PC-9 (cell line): Measurements from ENCODE around the gene ABHD16A.

ENCODE experiments used
- EZH2 ChIP-seq: fragments of 200-600 bp; sonication (generic); IDR thresholded peaks from 2 replicates; pipeline ENCODE4 v1.8.0; 2017; ENCODE audit warnings: antibody characterized with exemption, low read depth
- TF ChIP-seq, protein P1 (sequence below): fragments of 200-600 bp; sonication (generic); conservative IDR thresholded peaks from 2 replicates; pipeline ENCODE4 v1.6.1; 2017; ENCODE audit warnings: mixed run types, antibody characterized with exemption, mild to moderate bottlenecking, moderate library complexity

DNA sequence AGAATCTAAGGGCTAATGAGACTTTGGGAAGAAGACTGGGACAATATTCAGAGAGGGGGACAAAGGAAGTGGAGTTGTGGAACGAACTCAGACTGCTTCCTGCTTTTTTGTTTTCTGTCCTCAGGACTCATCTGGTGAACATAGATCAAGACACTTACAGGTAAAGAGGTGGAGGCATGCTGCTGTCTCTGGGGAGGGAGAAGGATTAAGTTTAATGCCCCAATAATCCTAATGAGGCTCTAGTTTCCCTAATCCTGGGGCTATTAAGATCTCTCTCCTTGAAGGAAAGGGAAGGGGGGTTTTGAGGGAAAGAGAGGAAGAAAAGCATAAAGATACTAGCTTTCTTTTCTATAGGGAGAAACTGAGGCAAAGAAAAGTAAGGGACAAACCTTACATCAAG is 41.3 kb upstream of the ABHD16A start:
- TF ChIP-seq, protein P1, sequence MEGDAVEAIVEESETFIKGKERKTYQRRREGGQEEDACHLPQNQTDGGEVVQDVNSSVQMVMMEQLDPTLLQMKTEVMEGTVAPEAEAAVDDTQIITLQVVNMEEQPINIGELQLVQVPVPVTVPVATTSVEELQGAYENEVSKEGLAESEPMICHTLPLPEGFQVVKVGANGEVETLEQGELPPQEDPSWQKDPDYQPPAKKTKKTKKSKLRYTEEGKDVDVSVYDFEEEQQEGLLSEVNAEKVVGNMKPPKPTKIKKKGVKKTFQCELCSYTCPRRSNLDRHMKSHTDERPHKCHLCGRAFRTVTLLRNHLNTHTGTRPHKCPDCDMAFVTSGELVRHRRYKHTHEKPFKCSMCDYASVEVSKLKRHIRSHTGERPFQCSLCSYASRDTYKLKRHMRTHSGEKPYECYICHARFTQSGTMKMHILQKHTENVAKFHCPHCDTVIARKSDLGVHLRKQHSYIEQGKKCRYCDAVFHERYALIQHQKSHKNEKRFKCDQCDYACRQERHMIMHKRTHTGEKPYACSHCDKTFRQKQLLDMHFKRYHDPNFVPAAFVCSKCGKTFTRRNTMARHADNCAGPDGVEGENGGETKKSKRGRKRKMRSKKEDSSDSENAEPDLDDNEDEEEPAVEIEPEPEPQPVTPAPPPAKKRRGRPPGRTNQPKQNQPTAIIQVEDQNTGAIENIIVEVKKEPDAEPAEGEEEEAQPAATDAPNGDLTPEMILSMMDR: no peak
- TF ChIP-seq EZH2: no peak
